ENCODE data around the gene HDAC11.

- no peak for TF ChIP-seq MAX (IDR thresholded peaks at IDR 0.05)
- no peak for TF ChIP-seq EP300 (IDR thresholded peaks at IDR 0.05; ENCODE audit: borderline replicate concordance)
- no peak for TF ChIP-seq CREB1 (IDR thresholded peaks at IDR 0.05; ENCODE audit: low read depth)
- no peak for TF ChIP-seq ZBTB7A (IDR thresholded peaks at IDR 0.05; ENCODE audit: low read depth)
- TF ChIP-seq FOXM1 (IDR thresholded peaks at IDR 0.05; ENCODE audit: borderline replicate concordance, low read depth), result no peak
Measured at GRCh38 chr3:13530241-13531009, 50.3 kb downstream of the HDAC11 start.
